Urinary bladder (tissue), 4 donors: ENCODE data around the gene GOSR1. TPM values are rescaled to one million over a fixed set of nuclear protein-coding genes. Genes with fewer than 3 reads are reported as not detected.
"Not testable (repeated sequence)": the region's sequence is repeated elsewhere in the genome, so short reads cannot be mapped to it uniquely, and the experiment has no call there.

Experiments used
- DNase-seq: peaks from one replicate; pipeline ENCODE4 v3.0.0-alpha.2; 2015; ENCODE audit errors: extremely low spot score
- H3K27ac ChIP-seq: one replicate; pipeline ENCODE4 v1.5.1; 2013; ENCODE audit warnings: low read depth, mild to moderate bottlenecking, moderate library complexity
- H3K36me3 ChIP-seq: one replicate; pipeline ENCODE4 v1.6.1; 2013; ENCODE audit warnings: mild to moderate bottlenecking, moderate library complexity; ENCODE audit not compliant: insufficient read depth
- H3K4me1 ChIP-seq: one replicate; pipeline ENCODE4 v1.6.1; 2013; ENCODE audit warnings: mild to moderate bottlenecking, moderate library complexity; ENCODE audit not compliant: insufficient read depth
- H3K4me3 ChIP-seq: one replicate; pipeline ENCODE4 v1.5.1; 2013; ENCODE audit warnings: low read depth, low read length
- WGBS: extraction: QIAGEN DNeasy Blood & Tissue Kit; methylation state at CpG from one replicate; pipeline ENCODE4 v1.1.7; 2013; 5-methylcytosine and 5-hydroxymethylcytosine counted together
- polyA plus RNA-seq: library from polyadenylated mRNA; stranded (reverse); fragments of 200-250 nt; gene quantifications from one replicate; pipeline ENCODE4 v1.2.3, GENCODE V29; 2013
- total RNA-seq: library from RNA; depleted of rRNA; stranded (reverse); fragments of >200 nt; gene quantifications from one replicate; pipeline ENCODE4 v1.2.3, GENCODE V29; 2014
- donor health status: healthy with polysubstance abuse.
- donor health status: healthy.

The GOSR1 gene
- 45.5 TPM for total RNA-seq
- 27.6 TPM for polyA plus RNA-seq

GRCh38 chr17:30477083-30477773, at the start of gene GOSR1:
GOSR1 (plus strand) TSS chr17:30477408; CDS start chr17:30477434, 26 bp downstream.
- DNase-seq: peak; percentile 91
- WGBS: under 1% methylated on average over 37 of the region's 37 CpGs
- Histone ChIP-seq H3K27ac (peak within 1 kb of the TSS; percentile 74), H3K4me1 (no peaks in the 10 kb centered on the region), H3K36me3 (peaks cover 1% of the 10 kb centered on the region), H3K4me3 (peak within 1 kb of the TSS; percentile 85)

- 100% methylated on average over 1 of the region's 1 CpG for WGBS
- DNase-seq: no peak
- Histone ChIP-seq H3K4me1 (no peaks in the 10 kb centered on the region), H3K27ac (no peak overlapping the region), H3K4me3 (no peak overlapping the region), H3K36me3 (peaks cover 5% of the 10 kb centered on the region)
Observed at GRCh38 chr17:30427611-30428010, 49.6 kb upstream of the GOSR1 start.

- Histone ChIP-seq H3K27ac (no peak overlapping the region), H3K4me3 (no peak overlapping the region), H3K36me3 (peaks cover 5% of the 10 kb centered on the region), H3K4me1 (no peaks in the 10 kb centered on the region)
- no peak for DNase-seq
- WGBS: 45% methylated on average over 1 of the region's 1 CpG
Observed at GRCh38 chr17:30429155-30429554, 48.1 kb upstream of the GOSR1 start.

GRCh38 chr17:30433514-30433913, 43.7 kb upstream of the GOSR1 start:
- H3K27ac ChIP-seq: no peak overlapping the region
- 78% methylated on average over 1 of the region's 1 CpG for WGBS
- H3K4me1 ChIP-seq: no peaks in the 10 kb centered on the region
- no peak overlapping the region for H3K4me3 ChIP-seq
- no peak for DNase-seq
- H3K36me3 ChIP-seq: peaks cover 5% of the 10 kb centered on the region

- no peaks in the 10 kb centered on the region for H3K4me1 ChIP-seq
- H3K27ac ChIP-seq: no peak overlapping the region
- no peaks in the 10 kb centered on the region for H3K36me3 ChIP-seq
- no peak overlapping the region for H3K4me3 ChIP-seq
- no peak for DNase-seq
Observed at GRCh38 chr17:30436729-30437128, 40.5 kb upstream of the GOSR1 start.

GRCh38 chr17:30443721-30444120, 33.5 kb upstream of the GOSR1 start:
- Histone ChIP-seq H3K4me1 (no peaks in the 10 kb centered on the region), H3K36me3 (peaks cover 2% of the 10 kb centered on the region), H3K4me3 (no peak overlapping the region), H3K27ac (no peak overlapping the region)
- no peak for DNase-seq
- 81% methylated on average over 6 of the region's 6 CpGs for WGBS

- not testable (repeated sequence) for H3K4me3 ChIP-seq, H3K27ac ChIP-seq, DNase-seq, H3K36me3 ChIP-seq, H3K4me1 ChIP-seq
Observed at GRCh38 chr17:30446640-30447039, 30.6 kb upstream of the GOSR1 start.

- Histone ChIP-seq H3K36me3 (peaks cover 4% of the 10 kb centered on the region), H3K4me3 (no peak overlapping the region), H3K4me1 (no peaks in the 10 kb centered on the region), H3K27ac (no peak overlapping the region)
- DNase-seq: no peak
- 34% methylated on average over 4 of the region's 4 CpGs for WGBS
Observed at GRCh38 chr17:30449480-30449879, 27.7 kb upstream of the GOSR1 start.

GRCh38 chr17:30450125-30451027, 26.8 kb upstream of the GOSR1 start:
- Histone ChIP-seq H3K27ac (no peak overlapping the region), H3K4me1 (no peaks in the 10 kb centered on the region), H3K4me3 (no peak overlapping the region), H3K36me3 (peaks cover 4% of the 10 kb centered on the region)
- DNase-seq: no peak
- WGBS: 94% methylated on average over 12 of the region's 12 CpGs

- Histone ChIP-seq H3K4me1 (no peaks in the 10 kb centered on the region), H3K27ac (no peak overlapping the region), H3K36me3 (peaks cover 3% of the 10 kb centered on the region), H3K4me3 (no peak overlapping the region)
- WGBS: 92% methylated on average over 4 of the region's 4 CpGs
- DNase-seq: no peak
Observed at GRCh38 chr17:30454635-30455034, 22.6 kb upstream of the GOSR1 start.

GRCh38 chr17:30458371-30458770, 18.8 kb upstream of the GOSR1 start:
- no peaks in the 10 kb centered on the region for H3K4me1 ChIP-seq
- WGBS: 82% methylated on average over 6 of the region's 6 CpGs
- H3K36me3 ChIP-seq: peaks cover 5% of the 10 kb centered on the region
- H3K27ac ChIP-seq: no peak overlapping the region
- DNase-seq: no peak
- H3K4me3 ChIP-seq: no peak overlapping the region

GRCh38 chr17:30458797-30459413, 18.3 kb upstream of the GOSR1 start:
- whole genome bisulfite sequencing: 96% methylated on average over 5 of the region's 5 CpGs
- H3K36me3 ChIP-seq, H3K4me3 ChIP-seq: not testable (repeated sequence)

GRCh38 chr17:30468465-30468864, 8.7 kb upstream of the GOSR1 start:
- Histone ChIP-seq H3K4me1 (no peaks in the 10 kb centered on the region), H3K27ac (no peak overlapping the region), H3K36me3 (no peaks in the 10 kb centered on the region), H3K4me3 (no peak overlapping the region)
- 76% methylated on average over 2 of the region's 2 CpGs for WGBS
- no peak for DNase-seq

More at GRCh38 chr17:30458797-30459413, 18.3 kb upstream of the GOSR1 start:
- not testable (repeated sequence) for H3K4me1 ChIP-seq, DNase-seq, H3K27ac ChIP-seq
